ENCODE data around the gene GCK. TPM values are rescaled to one million over a fixed set of nuclear protein-coding genes. Genes with fewer than 3 reads are reported as not detected.

GCK gene
- total and polyA plus RNA-seq, 9 donors = 3.2 to 9.5 (median 4.9) TPM

GRCh38 chr7:44098092-44099068 lies 90.9 kb downstream of the GCK start:
- Histone ChIP-seq H3K36me3 (ENCODE audit: control insufficient read depth, insufficient read depth, low read length) (no peaks in the 10 kb centered on the region), H3K27me3 (ENCODE audit: control insufficient read depth, insufficient read depth, low read length) (peaks cover 2% of the 10 kb centered on the region), H3K9me3 (replicated peaks; ENCODE audit: control insufficient read depth, low read depth, low read length) (no peaks in the 10 kb centered on the region), H3K4me1 (ENCODE audit: control insufficient read depth, insufficient read depth, low read length) (peaks cover 35% of the 10 kb centered on the region), H3K27ac (ENCODE audit: low read length) (no peak overlapping the region), H3K4me3 (ENCODE audit: low read length) (no peak overlapping the region)
- WGBS (ENCODE audit: insufficient coverage) = 80% methylated on average over 1 of the region's 6 CpGs
- DNase-seq = no peak

- Histone ChIP-seq H3K36me3 (ENCODE audit: control insufficient read depth, insufficient read depth, low read length) (no peaks in the 10 kb centered on the region), H3K27me3 (ENCODE audit: control insufficient read depth, insufficient read depth, low read length) (no peaks in the 10 kb centered on the region), H3K9me3 (replicated peaks; ENCODE audit: control insufficient read depth, low read depth, low read length) (no peaks in the 10 kb centered on the region), H3K4me3 (ENCODE audit: low read length) (no peak overlapping the region), H3K27ac (ENCODE audit: low read length) (no peak overlapping the region), H3K4me1 (ENCODE audit: control insufficient read depth, insufficient read depth, low read length) (peaks cover 31% of the 10 kb centered on the region)
- DNase-seq = no peak
- WGBS (ENCODE audit: insufficient coverage) = 65% methylated on average over 6 of the region's 9 CpGs
Observed at GRCh38 chr7:44097064-44097932, 91.9 kb downstream of the GCK start.

GRCh38 chr7:44096326-44096881 lies 92.8 kb downstream of the GCK start:
- Histone ChIP-seq H3K36me3 (ENCODE audit: control insufficient read depth, insufficient read depth, low read length) (no peaks in the 10 kb centered on the region), H3K27me3 (ENCODE audit: control insufficient read depth, insufficient read depth, low read length) (no peaks in the 10 kb centered on the region), H3K4me3 (ENCODE audit: low read length) (no peak overlapping the region), H3K9me3 (replicated peaks; ENCODE audit: control insufficient read depth, low read depth, low read length) (no peaks in the 10 kb centered on the region), H3K4me1 (ENCODE audit: control insufficient read depth, insufficient read depth, low read length) (peaks cover 23% of the 10 kb centered on the region), H3K27ac (ENCODE audit: low read length) (no peak overlapping the region)
- 78% methylated on average over 7 of the region's 8 CpGs for WGBS (ENCODE audit: insufficient coverage)
- no peak for DNase-seq

- no peak overlapping the region for H3K27ac ChIP-seq (ENCODE audit: low read length)
- WGBS (ENCODE audit: insufficient coverage) = 100% methylated on average over 1 of the region's 3 CpGs
Observed at GRCh38 chr7:44095781-44096180, 93.5 kb downstream of the GCK start.

GRCh38 chr7:44094883-44095592 lies 94.2 kb downstream of the GCK start:
- 29% methylated on average over 1 of the region's 2 CpGs for WGBS (ENCODE audit: insufficient coverage)
- Histone ChIP-seq H3K27ac (ENCODE audit: low read length) (peak overlapping the region; percentile 38), H3K27me3 (ENCODE audit: control insufficient read depth, insufficient read depth, low read length) (no peaks in the 10 kb centered on the region), H3K36me3 (ENCODE audit: control insufficient read depth, insufficient read depth, low read length) (no peaks in the 10 kb centered on the region), H3K9me3 (replicated peaks; ENCODE audit: control insufficient read depth, low read depth, low read length) (no peaks in the 10 kb centered on the region), H3K4me3 (ENCODE audit: low read length) (no peak overlapping the region), H3K4me1 (ENCODE audit: control insufficient read depth, insufficient read depth, low read length) (peaks cover 13% of the 10 kb centered on the region)
- no peak for DNase-seq

More at GRCh38 chr7:44095781-44096180, 93.5 kb downstream of the GCK start:
- no peak for DNase-seq
- no peaks in the 10 kb centered on the region for H3K27me3 ChIP-seq (ENCODE audit: control insufficient read depth, insufficient read depth, low read length)
- H3K4me3 ChIP-seq (ENCODE audit: low read length) = no peak overlapping the region
- peaks cover 17% of the 10 kb centered on the region for H3K4me1 ChIP-seq (ENCODE audit: control insufficient read depth, insufficient read depth, low read length)
- H3K36me3 ChIP-seq (ENCODE audit: control insufficient read depth, insufficient read depth, low read length) = no peaks in the 10 kb centered on the region
- no peaks in the 10 kb centered on the region for H3K9me3 ChIP-seq (replicated peaks; ENCODE audit: control insufficient read depth, low read depth, low read length)

GRCh38 chr7:44094365-44094764 lies 94.9 kb downstream of the GCK start:
- WGBS (ENCODE audit: insufficient coverage) = no CpG with 5 or more reads among the region's 2 CpGs
- Histone ChIP-seq H3K36me3 (ENCODE audit: control insufficient read depth, insufficient read depth, low read length) (no peaks in the 10 kb centered on the region), H3K4me1 (ENCODE audit: control insufficient read depth, insufficient read depth, low read length) (peaks cover 11% of the 10 kb centered on the region), H3K27me3 (ENCODE audit: control insufficient read depth, insufficient read depth, low read length) (no peaks in the 10 kb centered on the region), H3K27ac (ENCODE audit: low read length) (no peak overlapping the region), H3K9me3 (replicated peaks; ENCODE audit: control insufficient read depth, low read depth, low read length) (no peaks in the 10 kb centered on the region), H3K4me3 (ENCODE audit: low read length) (no peak overlapping the region)
- DNase-seq = no peak

Other genes with a start within 250 kb of the GCK start
- gene SPDYE1, start 191.5 kb downstream of the GCK start, total RNA-seq = not detected
- gene SPDYE1, start 191.5 kb downstream of the GCK start, polyA plus RNA-seq (ENCODE audit: insufficient read depth in 1 of 8, insufficient read length in 8 of 8, low replicate concordance in 1 of 8) = 1 to 10 TPM in 2 of 8 donors, under 1 TPM in 6; 0.18 to 2.0 (median 0.60) TPM
- 45.4 TPM for gene DBNL, start 144.7 kb downstream of the GCK start, total RNA-seq
- 10 to 100 TPM; 41.8 to 58.8 (median 48.0) TPM for gene DBNL, start 144.7 kb downstream of the GCK start, polyA plus RNA-seq (ENCODE audit: insufficient read depth in 1 of 8, insufficient read length in 8 of 8, low replicate concordance in 1 of 8)
- 412 TPM for gene PGAM2, start 123.9 kb downstream of the GCK start, total RNA-seq
- gene PGAM2, start 123.9 kb downstream of the GCK start, polyA plus RNA-seq (ENCODE audit: insufficient read depth in 1 of 8, insufficient read length in 8 of 8, low replicate concordance in 1 of 8) = 100 to 1,000 TPM; 116 to 376 (median 255) TPM
- gene POLM, start 106.9 kb downstream of the GCK start, total RNA-seq = 9.4 TPM
- 10 to 100 TPM in 7 of 8 donors, 1 to 10 TPM in 1; 9.9 to 18.7 (median 13.7) TPM for gene POLM, start 106.9 kb downstream of the GCK start, polyA plus RNA-seq (ENCODE audit: insufficient read depth in 1 of 8, insufficient read length in 8 of 8, low replicate concordance in 1 of 8)
- gene AEBP1, start 85.1 kb downstream of the GCK start, total RNA-seq = 74.0 TPM
- 100 to 1,000 TPM in 4 of 8 donors, 10 to 100 TPM in 4; 64.8 to 152 (median 102) TPM for gene AEBP1, start 85.1 kb downstream of the GCK start, polyA plus RNA-seq (ENCODE audit: insufficient read depth in 1 of 8, insufficient read length in 8 of 8, low replicate concordance in 1 of 8)
- 60.3 TPM for gene POLD2, start 65.9 kb downstream of the GCK start, total RNA-seq
- gene POLD2, start 65.9 kb downstream of the GCK start, polyA plus RNA-seq (ENCODE audit: insufficient read depth in 1 of 8, insufficient read length in 8 of 8, low replicate concordance in 1 of 8) = 10 to 100 TPM; 75.8 to 93.9 (median 83.7) TPM
- 13.0 TPM for gene MYL7, start 48.1 kb downstream of the GCK start, total RNA-seq
- 10 to 100 TPM in 2 of 8 donors, 1 to 10 TPM in 5, under 1 TPM in 1; 0.70 to 12.9 (median 5.9) TPM for gene MYL7, start 48.1 kb downstream of the GCK start, polyA plus RNA-seq (ENCODE audit: insufficient read depth in 1 of 8, insufficient read length in 8 of 8, low replicate concordance in 1 of 8)
- 37.9 TPM for gene YKT6, start 11.5 kb upstream of the GCK start, total RNA-seq
- gene YKT6, start 11.5 kb upstream of the GCK start, polyA plus RNA-seq (ENCODE audit: insufficient read depth in 1 of 8, insufficient read length in 8 of 8, low replicate concordance in 1 of 8) = 10 to 100 TPM; 69.5 to 77.2 (median 73.0) TPM
- gene CAMK2B, start 136.2 kb upstream of the GCK start, total RNA-seq = 5.9 TPM
- gene CAMK2B, start 136.2 kb upstream of the GCK start, polyA plus RNA-seq (ENCODE audit: insufficient read depth in 1 of 8, insufficient read length in 8 of 8, low replicate concordance in 1 of 8) = 10 to 100 TPM in 5 of 8 donors, 1 to 10 TPM in 3; 3.1 to 13.9 (median 11.1) TPM